Measurements from ENCODE around the gene TSHZ2.

TSHZ2 gene

GRCh38 chr20:53385941-53386767 is 414.0 kb downstream of the TSHZ2 start:
- Histone ChIP-seq H3K4me3 (IDR thresholded peaks at IDR 0.05; ENCODE audit: insufficient read depth, low read depth, low read length) (no peak overlapping the region), H3K79me2 (ENCODE audit: insufficient read depth, low read depth) (no peaks in the 10 kb centered on the region), H3K9ac (no peak overlapping the region), H3K36me3 (ENCODE audit: insufficient read depth) (no peaks in the 10 kb centered on the region), H4K20me1 (ENCODE audit: insufficient read depth) (no peaks in the 10 kb centered on the region), H3K4me2 (no peak overlapping the region), H2AFZ (ENCODE audit: low read depth) (no peak overlapping the region), H3K27ac (no peak overlapping the region), H3K27me3 (ENCODE audit: insufficient read depth, low read depth) (no peaks in the 10 kb centered on the region), H3K4me1 (ENCODE audit: low read depth, poor library complexity, severe bottlenecking) (no peaks in the 10 kb centered on the region)
- no peak for TF ChIP-seq CTCF (conservative IDR thresholded peaks at IDR 0.05; ENCODE audit: low read depth, low read length)

- Histone ChIP-seq H3K9ac (no peak overlapping the region), H3K27me3 (ENCODE audit: insufficient read depth, low read depth) (no peaks in the 10 kb centered on the region), H3K4me2 (no peak overlapping the region), H3K27ac (no peak overlapping the region), H2AFZ (ENCODE audit: low read depth) (no peak overlapping the region), H4K20me1 (ENCODE audit: insufficient read depth) (no peaks in the 10 kb centered on the region), H3K4me3 (IDR thresholded peaks at IDR 0.05; ENCODE audit: insufficient read depth, low read depth, low read length) (no peak overlapping the region), H3K79me2 (ENCODE audit: insufficient read depth, low read depth) (no peaks in the 10 kb centered on the region), H3K4me1 (ENCODE audit: low read depth, poor library complexity, severe bottlenecking) (no peaks in the 10 kb centered on the region), H3K36me3 (ENCODE audit: insufficient read depth) (no peaks in the 10 kb centered on the region)
- TF ChIP-seq CTCF (conservative IDR thresholded peaks at IDR 0.05; ENCODE audit: low read depth, low read length), result no peak
These were observed 416.0 kb downstream of the TSHZ2 start for GRCh38 chr20:53387983-53388675.

GRCh38 chr20:53389516-53390300 is 417.6 kb downstream of the TSHZ2 start:
- Histone ChIP-seq H3K36me3 (ENCODE audit: insufficient read depth) (no peaks in the 10 kb centered on the region), H3K4me3 (IDR thresholded peaks at IDR 0.05; ENCODE audit: insufficient read depth, low read depth, low read length) (no peak overlapping the region), H3K79me2 (ENCODE audit: insufficient read depth, low read depth) (no peaks in the 10 kb centered on the region), H3K4me2 (no peak overlapping the region), H3K27me3 (ENCODE audit: insufficient read depth, low read depth) (no peaks in the 10 kb centered on the region), H4K20me1 (ENCODE audit: insufficient read depth) (no peaks in the 10 kb centered on the region), H3K27ac (no peak overlapping the region), H3K4me1 (ENCODE audit: low read depth, poor library complexity, severe bottlenecking) (no peaks in the 10 kb centered on the region), H3K9ac (no peak overlapping the region), H2AFZ (ENCODE audit: low read depth) (no peak overlapping the region)
- TF ChIP-seq CTCF (conservative IDR thresholded peaks at IDR 0.05; ENCODE audit: low read depth, low read length), result no peak

GRCh38 chr20:53390770-53391169 is 418.6 kb downstream of the TSHZ2 start:
- TF ChIP-seq CTCF (conservative IDR thresholded peaks at IDR 0.05; ENCODE audit: low read depth, low read length), result no peak
- Histone ChIP-seq H3K36me3 (ENCODE audit: insufficient read depth) (no peaks in the 10 kb centered on the region), H4K20me1 (ENCODE audit: insufficient read depth) (no peaks in the 10 kb centered on the region), H3K9ac (no peak overlapping the region), H3K4me1 (ENCODE audit: low read depth, poor library complexity, severe bottlenecking) (no peaks in the 10 kb centered on the region), H3K4me2 (no peak overlapping the region), H3K79me2 (ENCODE audit: insufficient read depth, low read depth) (no peaks in the 10 kb centered on the region), H2AFZ (ENCODE audit: low read depth) (no peak overlapping the region), H3K27ac (no peak overlapping the region), H3K4me3 (IDR thresholded peaks at IDR 0.05; ENCODE audit: insufficient read depth, low read depth, low read length) (no peak overlapping the region), H3K27me3 (ENCODE audit: insufficient read depth, low read depth) (no peaks in the 10 kb centered on the region)
